Neural progenitor cell (in vitro differentiated cells): ENCODE results near the gene RILPL2. TPM values are rescaled to one million over a fixed set of nuclear protein-coding genes. Genes with fewer than 3 reads are reported as not detected.
A peak's percentile ranks its signal among the peaks of the same experiment; 100 is the strongest.
"Not testable (repeated sequence)": the region's sequence is repeated elsewhere in the genome, so short reads cannot be mapped to it uniquely, and the experiment has no call there.

ENCODE experiments used
- DNase-seq: peaks from one replicate; pipeline ENCODE4 v3.0.0-alpha.2; 2016; ENCODE audit warnings: low spot score
- H2AFZ ChIP-seq: fragments of 200-600 bp; sonication (generic); replicated peaks from 2 replicates; pipeline ENCODE4 v1.6.1; 2016; ENCODE audit warnings: antibody characterized with exemption
- H3F3A ChIP-seq: fragments of 200-600 bp; sonication (generic); 2 replicates; pipeline ENCODE4 v1.6.1; 2016; ENCODE audit warnings: antibody characterized with exemption, low read depth
- H3K27ac ChIP-seq: fragments of 200-600 bp; sonication (generic); 2 replicates; pipeline ENCODE4 v1.5.1; 2016; ENCODE audit warnings: mild to moderate bottlenecking
- H3K27me3 ChIP-seq: fragments of 200-600 bp; sonication (generic); 2 replicates; pipeline ENCODE4 v1.6.1; 2016; ENCODE audit warnings: mild to moderate bottlenecking, moderate library complexity
- H3K36me3 ChIP-seq: fragments of 200-600 bp; sonication (generic); 2 replicates; pipeline ENCODE4 v1.5.1; 2016
- H3K4me1 ChIP-seq: fragments of 200-600 bp; sonication (generic); 2 replicates; pipeline ENCODE4 v1.6.1; 2016; ENCODE audit warnings: mixed run types
- H3K4me2 ChIP-seq: fragments of 200-600 bp; sonication (generic); 2 replicates; pipeline ENCODE4 v1.6.1; 2016
- H3K4me3 ChIP-seq: fragments of 200-600 bp; sonication (generic); 2 replicates; pipeline ENCODE4 v1.5.1; 2016
- H3K79me2 ChIP-seq: fragments of 200-600 bp; sonication (generic); 2 replicates; pipeline ENCODE4 v1.6.1; 2016; ENCODE audit warnings: low read depth
- H3K9ac ChIP-seq: fragments of 200-600 bp; sonication (generic); 2 replicates; pipeline ENCODE4 v1.6.1; 2016
- H3K9me3 ChIP-seq: fragments of 200-600 bp; sonication (generic); 2 replicates; pipeline ENCODE4 v1.5.1; 2016; ENCODE audit warnings: low read depth
- H4K20me1 ChIP-seq: fragments of 200-600 bp; sonication (generic); 2 replicates; pipeline ENCODE4 v1.6.1; 2016; ENCODE audit warnings: low read depth
- H3K27ac Mint-ChIP-seq: 3 replicates; pipeline ENCODE4 v1.8.0; 2021; ENCODE audit warnings: mixed read lengths
- H3K27me3 Mint-ChIP-seq: 2 replicates; pipeline ENCODE4 v1.8.0; 2022; ENCODE audit warnings: low read depth, mild to moderate bottlenecking, inconsistent platforms, moderate library complexity, mixed read lengths; ENCODE audit not compliant: insufficient read depth
- H3K36me3 Mint-ChIP-seq: 3 replicates; pipeline ENCODE4 v1.8.0; 2021; ENCODE audit warnings: mixed read lengths
- H3K4me1 Mint-ChIP-seq: 3 replicates; pipeline ENCODE4 v1.8.0; 2021; ENCODE audit warnings: mixed read lengths
- H3K4me3 Mint-ChIP-seq: 3 replicates; pipeline ENCODE4 v1.8.0; 2021; ENCODE audit warnings: mild to moderate bottlenecking, moderate library complexity, mixed read lengths
- H3K9me3 Mint-ChIP-seq: 3 replicates; pipeline ENCODE4 v1.8.0; 2020; ENCODE audit warnings: mixed read lengths
- CTCF ChIP-seq: fragments of 200-600 bp; sonication (generic); IDR thresholded peaks from 2 replicates; pipeline ENCODE4 v1.5.1; 2017; ENCODE audit warnings: antibody characterized with exemption, mild to moderate bottlenecking
- EZH2 ChIP-seq: fragments of 200-600 bp; sonication (generic); IDR thresholded peaks from 2 replicates; pipeline ENCODE4 v1.6.1; 2017; ENCODE audit warnings: antibody characterized with exemption, mild to moderate bottlenecking, moderate library complexity
- EZH2phosphoT487 ChIP-seq: fragments of 200-600 bp; sonication (generic); IDR thresholded peaks from 2 replicates; pipeline ENCODE4 v1.6.1; 2017; ENCODE audit warnings: antibody characterized with exemption
- total RNA-seq: library from RNA; depleted of rRNA; stranded (reverse); fragments of >200 nt; gene quantifications from 2 replicates; pipeline ENCODE4 v1.2.3, GENCODE V29; 2015; ENCODE audit warnings: low replicate concordance

RILPL2 gene
- total RNA-seq, 1 donor from 2014 or later = 1.1 TPM

DNA sequence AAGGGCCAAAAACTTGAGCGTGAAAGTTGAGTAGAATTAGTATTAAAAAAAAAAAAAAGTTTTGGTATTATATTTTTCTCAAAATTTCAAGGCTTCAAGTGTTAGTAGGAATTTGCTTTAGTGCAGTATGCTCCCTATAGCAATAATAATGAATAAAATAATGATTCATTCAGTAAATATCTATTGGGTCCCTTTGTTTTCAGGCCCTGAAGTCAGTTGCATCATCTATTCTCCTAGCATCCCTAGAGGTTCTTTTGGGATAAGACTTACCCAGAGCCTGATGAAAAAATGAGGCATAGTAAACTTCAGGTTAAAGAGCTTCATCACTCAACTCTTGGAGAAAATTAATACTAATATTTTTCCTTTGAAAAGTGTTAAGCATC, 51.5 kb downstream of the RILPL2 start:
- no peak overlapping the region for H3K9ac ChIP-seq

DNA sequence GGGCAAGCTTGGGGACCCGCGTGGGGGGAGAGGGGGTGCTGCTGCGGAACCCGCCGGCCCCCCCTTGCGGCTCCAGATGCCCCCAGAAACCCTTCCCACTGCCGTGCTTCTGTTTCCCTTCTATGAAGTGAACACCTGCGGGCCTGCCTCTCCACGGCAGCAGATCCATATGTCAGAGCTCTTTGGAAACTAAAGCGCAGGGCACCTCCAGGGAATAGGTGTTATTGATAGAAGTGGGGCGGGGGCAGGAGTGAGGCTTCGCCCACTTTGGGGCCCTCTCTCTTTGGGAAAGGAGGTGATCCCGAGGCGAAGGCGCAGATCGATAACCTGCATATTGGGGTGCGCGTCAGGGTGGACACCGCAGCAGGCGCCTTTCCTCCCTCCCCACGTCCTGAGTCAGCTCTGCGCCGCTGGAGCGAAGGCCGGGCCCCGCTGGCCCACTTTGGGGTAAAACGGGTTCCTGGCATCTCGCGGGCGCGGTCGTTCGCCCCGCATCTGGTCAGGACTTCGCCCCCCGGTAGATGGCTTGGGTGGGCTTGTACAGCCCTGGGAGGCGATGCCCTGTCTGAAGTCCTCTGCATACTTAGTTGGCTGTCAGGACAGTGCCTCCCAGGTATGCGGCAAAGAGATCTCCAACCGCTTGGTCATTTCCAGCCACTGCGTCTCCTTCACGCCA, 52.0 kb downstream of the RILPL2 start:
- Histone ChIP-seq H4K20me1 (peaks cover 24% of the 10 kb centered on the region), H3K9me3 (no peaks in the 10 kb centered on the region), H3K27me3 (peaks cover 39% of the 10 kb centered on the region), H3K4me1 (peaks cover 9% of the 10 kb centered on the region), H3K79me2 (peaks cover 24% of the 10 kb centered on the region), H3F3A (peaks cover 37% of the 10 kb centered on the region), H3K4me3 (peak overlapping the region; percentile 85), H3K4me2 (peak overlapping the region; percentile 94), H3K9ac (peak overlapping the region; percentile 29), H2AFZ (peak overlapping the region; percentile 15), H3K27ac (no peak overlapping the region), H3K36me3 (no peaks in the 10 kb centered on the region)
- H3K27ac Mint-ChIP-seq = no peak overlapping the region
- peaks cover 20% of the 10 kb centered on the region for H3K4me1 Mint-ChIP-seq
- TF ChIP-seq CTCF (no peak), EZH2phosphoT487 (no peak), EZH2 (no peak)
- peak; percentile 52 for DNase-seq
- peak overlapping the region; percentile 95 for H3K4me3 Mint-ChIP-seq
- H3K36me3 Mint-ChIP-seq = no peaks in the 10 kb centered on the region
- H3K27me3 Mint-ChIP-seq = peaks cover 2% of the 10 kb centered on the region
- no peaks in the 10 kb centered on the region for H3K9me3 Mint-ChIP-seq

More for the DNA sequence above, 51.5 kb downstream of the RILPL2 start:
- peak overlapping the region; percentile 94 for H3K4me2 ChIP-seq
- H3K79me2 ChIP-seq = peaks cover 26% of the 10 kb centered on the region
- peaks cover 42% of the 10 kb centered on the region for H3F3A ChIP-seq
- no peaks in the 10 kb centered on the region for H3K9me3 Mint-ChIP-seq
- peak overlapping the region; percentile 95 for H3K4me3 Mint-ChIP-seq
- H3K36me3 Mint-ChIP-seq = no peaks in the 10 kb centered on the region
- H3K9me3 ChIP-seq = no peaks in the 10 kb centered on the region
- H3K27me3 Mint-ChIP-seq = peaks cover 2% of the 10 kb centered on the region
- H3K4me3 ChIP-seq = peak overlapping the region; percentile 85
- no peak overlapping the region for H3K27ac Mint-ChIP-seq
- H3K27me3 ChIP-seq = peaks cover 41% of the 10 kb centered on the region
- no peak overlapping the region for H3K27ac ChIP-seq
- no peak for DNase-seq
- H3K36me3 ChIP-seq = no peaks in the 10 kb centered on the region
- peaks cover 29% of the 10 kb centered on the region for H4K20me1 ChIP-seq
- H2AFZ ChIP-seq = no peak overlapping the region
- TF ChIP-seq EZH2phosphoT487 (no peak), EZH2 (peak; percentile 40)
- H3K4me1 Mint-ChIP-seq = peaks cover 22% of the 10 kb centered on the region
- H3K4me1 ChIP-seq = peaks cover 9% of the 10 kb centered on the region

- no peak overlapping the region for H3K27ac ChIP-seq
- peaks cover 15% of the 10 kb centered on the region for H4K20me1 ChIP-seq
- H3K27me3 ChIP-seq = peaks cover 32% of the 10 kb centered on the region
- no peaks in the 10 kb centered on the region for H3K9me3 ChIP-seq
- peaks cover 5% of the 10 kb centered on the region for H3K4me1 ChIP-seq
- peak overlapping the region; percentile 95 for H3K4me3 Mint-ChIP-seq
- H3K9me3 Mint-ChIP-seq = no peaks in the 10 kb centered on the region
- H2AFZ ChIP-seq = no peak overlapping the region
- H3K4me3 ChIP-seq = peak overlapping the region; percentile 63
- peaks cover 29% of the 10 kb centered on the region for H3F3A ChIP-seq
- peaks cover 13% of the 10 kb centered on the region for H3K4me1 Mint-ChIP-seq
- no peak overlapping the region for H3K9ac ChIP-seq
- H3K36me3 ChIP-seq = no peaks in the 10 kb centered on the region
- no peaks in the 10 kb centered on the region for H3K36me3 Mint-ChIP-seq
- peaks cover 24% of the 10 kb centered on the region for H3K79me2 ChIP-seq
- H3K4me2 ChIP-seq = peak overlapping the region; percentile 72
- no peak overlapping the region for H3K27ac Mint-ChIP-seq
- no peak for DNase-seq
- TF ChIP-seq CTCF (no peak), EZH2 (no peak), EZH2phosphoT487 (no peak)
- peaks cover 2% of the 10 kb centered on the region for H3K27me3 Mint-ChIP-seq
Measured at GRCh38 chr12:123382684-123383083, 53.8 kb downstream of the RILPL2 start.

- Histone ChIP-seq H3K4me3 (no peak overlapping the region), H3F3A (peaks cover 18% of the 10 kb centered on the region), H3K27me3 (no peaks in the 10 kb centered on the region), H3K4me2 (no peak overlapping the region), H3K79me2 (no peaks in the 10 kb centered on the region), H3K4me1 (no peaks in the 10 kb centered on the region), H2AFZ (no peak overlapping the region), H3K36me3 (no peaks in the 10 kb centered on the region), H4K20me1 (no peaks in the 10 kb centered on the region), H3K9me3 (no peaks in the 10 kb centered on the region), H3K9ac (no peak overlapping the region), H3K27ac (no peak overlapping the region)
- Mint-ChIP-seq H3K9me3 (no peaks in the 10 kb centered on the region), H3K4me1 (peaks cover 3% of the 10 kb centered on the region), H3K27me3 (peaks cover 2% of the 10 kb centered on the region), H3K4me3 (no peak overlapping the region), H3K27ac (no peak overlapping the region), H3K36me3 (no peaks in the 10 kb centered on the region)
- no peak for TF ChIP-seq CTCF
- no peak for TF ChIP-seq EZH2phosphoT487
- TF ChIP-seq EZH2 = no peak
- DNase-seq = no peak
Measured at GRCh38 chr12:123379391-123379790, 57.1 kb downstream of the RILPL2 start.

GRCh38 chr12:123372415-123372814, 64.1 kb downstream of the RILPL2 start:
- not testable (repeated sequence) for H3F3A ChIP-seq, H3K4me2 ChIP-seq, H3K4me3 Mint-ChIP-seq, H3K4me3 ChIP-seq, H4K20me1 ChIP-seq, H3K36me3 Mint-ChIP-seq, H2AFZ ChIP-seq, H3K9me3 Mint-ChIP-seq, H3K27me3 Mint-ChIP-seq, H3K9me3 ChIP-seq, H3K79me2 ChIP-seq, H3K9ac ChIP-seq, H3K27ac Mint-ChIP-seq, H3K36me3 ChIP-seq, H3K27ac ChIP-seq, DNase-seq, H3K4me1 ChIP-seq, H3K27me3 ChIP-seq
- H3K4me1 Mint-ChIP-seq = peaks cover 13% of the 10 kb centered on the region
